Measurements from ENCODE around the gene SHB. TPM values are rescaled to one million over a fixed set of nuclear protein-coding genes. Genes with fewer than 3 reads are reported as not detected.
A peak's percentile ranks its signal among the peaks of the same experiment; 100 is the strongest.

SHB gene, protein sequence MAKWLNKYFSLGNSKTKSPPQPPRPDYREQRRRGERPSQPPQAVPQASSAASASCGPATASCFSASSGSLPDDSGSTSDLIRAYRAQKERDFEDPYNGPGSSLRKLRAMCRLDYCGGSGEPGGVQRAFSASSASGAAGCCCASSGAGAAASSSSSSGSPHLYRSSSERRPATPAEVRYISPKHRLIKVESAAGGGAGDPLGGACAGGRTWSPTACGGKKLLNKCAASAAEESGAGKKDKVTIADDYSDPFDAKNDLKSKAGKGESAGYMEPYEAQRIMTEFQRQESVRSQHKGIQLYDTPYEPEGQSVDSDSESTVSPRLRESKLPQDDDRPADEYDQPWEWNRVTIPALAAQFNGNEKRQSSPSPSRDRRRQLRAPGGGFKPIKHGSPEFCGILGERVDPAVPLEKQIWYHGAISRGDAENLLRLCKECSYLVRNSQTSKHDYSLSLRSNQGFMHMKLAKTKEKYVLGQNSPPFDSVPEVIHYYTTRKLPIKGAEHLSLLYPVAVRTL
- total RNA-seq (2022) (7.6 and 8.7 TPM in 2 replicates), Bru-seq, nascent RNA (percentile 44 among the genes with signal in this experiment), BruChase-seq, experiment 1, labeled RNA remaining after a 6-hour chase (percentile 51 among the genes with signal in this experiment), BruChase-seq, experiment 2, labeled RNA remaining after a 2-hour chase (percentile 54 among the genes with signal in this experiment)
- long read RNA-seq = 0 reads

DNA sequence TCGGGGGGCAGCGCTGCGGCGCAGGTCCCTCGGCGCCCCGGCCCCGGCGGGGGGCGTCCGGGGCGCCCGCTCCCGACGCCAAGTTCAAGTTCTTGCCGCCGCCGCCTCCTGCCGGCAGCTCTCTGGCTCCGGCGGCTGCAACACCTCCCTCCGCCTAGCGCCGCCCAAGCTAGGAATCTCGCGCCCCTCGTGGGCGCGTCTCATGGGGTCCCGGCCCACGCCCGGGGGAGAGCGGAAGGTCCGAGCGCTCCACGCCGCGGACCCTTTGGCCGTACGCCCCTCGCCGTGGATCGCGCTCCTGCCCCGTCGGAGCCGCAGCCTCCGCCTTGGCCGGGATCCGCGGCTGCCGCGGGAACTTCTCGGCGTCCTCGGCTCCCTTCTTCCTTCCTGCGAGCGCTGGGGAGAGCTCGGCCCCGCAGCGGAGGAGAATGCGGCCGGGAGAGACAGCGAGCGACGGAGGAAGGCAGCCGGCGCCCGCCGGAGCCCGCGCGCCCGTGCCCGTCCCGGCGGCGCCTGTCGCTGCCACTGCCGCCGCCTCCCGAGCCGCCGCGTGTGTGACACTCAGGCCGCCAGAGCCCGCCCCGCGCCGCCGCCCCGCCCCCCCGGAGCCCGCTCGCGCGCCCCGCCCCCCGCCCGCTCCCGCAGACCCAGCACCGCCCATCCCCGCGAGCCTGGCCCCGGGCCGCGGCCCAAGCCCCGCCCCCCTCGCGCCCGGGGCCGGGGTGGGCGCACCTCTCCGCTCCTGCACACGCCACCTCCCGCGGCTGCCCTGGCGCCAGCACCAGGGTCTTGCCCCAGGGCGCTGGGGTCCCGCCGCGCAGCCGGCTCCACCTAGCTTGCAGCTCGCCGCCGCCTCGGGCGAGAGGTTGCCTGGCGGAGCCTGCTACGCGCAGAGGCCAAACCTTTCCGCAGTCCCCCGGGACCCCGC is at the start of gene SHB:
SHB (minus strand) TSS at position 527 of the 928 bp plus-strand sequence. CDS start 582 bp downstream, outside the sequence.
- CTCF ChIA-PET = no interaction called here
- no TSS peak for BruUV-seq (replicated peaks)
- H3K4me1 Mint-ChIP-seq (ENCODE audit: low read depth, unreplicated experiment) = peaks cover 7% of the 10 kb centered on the region
- no peaks in the 10 kb centered on the region for H3K9me3 Mint-ChIP-seq (ENCODE audit: low read depth, unreplicated experiment)
- DNase-seq = peak; percentile 50
- H3K27me3 Mint-ChIP-seq (ENCODE audit: unreplicated experiment) = no peaks in the 10 kb centered on the region
- H3K27ac Mint-ChIP-seq (ENCODE audit: unreplicated experiment) = peak within 1 kb of the TSS; percentile 36
- peak within 1 kb of the TSS; percentile 64 for H3K4me3 Mint-ChIP-seq (ENCODE audit: low read depth, unreplicated experiment)
- H3K36me3 Mint-ChIP-seq (ENCODE audit: insufficient read depth, unreplicated experiment) = peaks cover 57% of the 10 kb centered on the region
- intact Hi-C loops (cut with micrococcal nuclease; ENCODE audit: unreplicated experiment) = no loop called here
- TF ChIP-seq, protein P1, sequence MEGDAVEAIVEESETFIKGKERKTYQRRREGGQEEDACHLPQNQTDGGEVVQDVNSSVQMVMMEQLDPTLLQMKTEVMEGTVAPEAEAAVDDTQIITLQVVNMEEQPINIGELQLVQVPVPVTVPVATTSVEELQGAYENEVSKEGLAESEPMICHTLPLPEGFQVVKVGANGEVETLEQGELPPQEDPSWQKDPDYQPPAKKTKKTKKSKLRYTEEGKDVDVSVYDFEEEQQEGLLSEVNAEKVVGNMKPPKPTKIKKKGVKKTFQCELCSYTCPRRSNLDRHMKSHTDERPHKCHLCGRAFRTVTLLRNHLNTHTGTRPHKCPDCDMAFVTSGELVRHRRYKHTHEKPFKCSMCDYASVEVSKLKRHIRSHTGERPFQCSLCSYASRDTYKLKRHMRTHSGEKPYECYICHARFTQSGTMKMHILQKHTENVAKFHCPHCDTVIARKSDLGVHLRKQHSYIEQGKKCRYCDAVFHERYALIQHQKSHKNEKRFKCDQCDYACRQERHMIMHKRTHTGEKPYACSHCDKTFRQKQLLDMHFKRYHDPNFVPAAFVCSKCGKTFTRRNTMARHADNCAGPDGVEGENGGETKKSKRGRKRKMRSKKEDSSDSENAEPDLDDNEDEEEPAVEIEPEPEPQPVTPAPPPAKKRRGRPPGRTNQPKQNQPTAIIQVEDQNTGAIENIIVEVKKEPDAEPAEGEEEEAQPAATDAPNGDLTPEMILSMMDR (IDR thresholded peaks at IDR 0.05; ENCODE audit: unreplicated experiment) = no peak

DNA sequence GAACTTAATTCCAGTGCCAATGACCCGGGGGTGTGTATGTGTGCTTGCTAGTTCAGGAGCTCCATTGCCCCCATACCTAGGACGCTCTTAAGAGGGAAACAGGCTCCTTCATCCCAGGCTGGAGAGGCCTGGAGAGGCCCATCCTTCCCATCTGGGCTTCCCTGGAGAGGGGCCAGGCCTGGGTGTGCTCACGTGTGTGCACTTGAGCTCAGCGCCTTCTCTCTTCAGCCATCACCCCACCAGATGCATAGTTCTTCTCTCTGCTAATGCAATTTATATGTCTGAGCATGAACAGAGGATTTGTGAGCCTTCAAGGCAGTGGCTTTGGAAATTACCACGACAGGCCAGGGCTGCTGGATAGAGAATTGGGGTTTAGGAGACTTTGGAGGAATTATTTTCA is 48.6 kb upstream of the SHB start:
- H3K27me3 Mint-ChIP-seq (ENCODE audit: unreplicated experiment) = peaks cover 5% of the 10 kb centered on the region
- no peak for DNase-seq
- no peak overlapping the region for H3K4me3 Mint-ChIP-seq (ENCODE audit: low read depth, unreplicated experiment)
- CTCF ChIA-PET = no interaction called here
- TF ChIP-seq, protein P1 (IDR thresholded peaks at IDR 0.05; ENCODE audit: unreplicated experiment) = no peak
- no peak overlapping the region for H3K27ac Mint-ChIP-seq (ENCODE audit: unreplicated experiment)
- BruUV-seq (replicated peaks) = no TSS peak
- intact Hi-C loops (cut with micrococcal nuclease; ENCODE audit: unreplicated experiment) = no loop called here
- peaks cover 15% of the 10 kb centered on the region for H3K4me1 Mint-ChIP-seq (ENCODE audit: low read depth, unreplicated experiment)
- H3K9me3 Mint-ChIP-seq (ENCODE audit: low read depth, unreplicated experiment) = peaks cover under 1% of the 10 kb centered on the region
- no peaks in the 10 kb centered on the region for H3K36me3 Mint-ChIP-seq (ENCODE audit: insufficient read depth, unreplicated experiment)

DNA sequence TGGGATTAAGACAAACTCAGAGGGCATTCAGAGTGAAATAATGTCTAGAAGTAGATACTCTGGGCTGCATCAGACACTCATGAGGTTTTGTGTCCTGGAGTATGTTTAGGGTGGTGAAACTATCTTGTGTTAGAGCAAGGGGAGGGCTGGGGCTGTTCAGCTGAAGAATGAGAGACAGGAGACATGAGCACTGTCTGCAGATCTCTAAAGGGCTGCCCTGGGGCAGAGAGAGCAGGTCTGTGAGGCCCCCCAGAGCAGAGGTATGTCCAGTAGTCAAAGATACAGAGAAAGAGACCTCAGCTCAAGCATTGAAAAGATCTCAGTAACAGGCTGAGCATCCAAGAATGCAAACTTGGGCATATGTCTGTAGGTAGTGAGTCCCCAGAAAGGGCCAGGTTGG is 45.9 kb upstream of the SHB start:
- intact Hi-C loops (cut with micrococcal nuclease; ENCODE audit: unreplicated experiment) = no loop called here
- Mint-ChIP-seq H3K4me1 (ENCODE audit: low read depth, unreplicated experiment) (peaks cover 12% of the 10 kb centered on the region), H3K27me3 (ENCODE audit: unreplicated experiment) (peaks cover 11% of the 10 kb centered on the region), H3K9me3 (ENCODE audit: low read depth, unreplicated experiment) (peaks cover 3% of the 10 kb centered on the region), H3K36me3 (ENCODE audit: insufficient read depth, unreplicated experiment) (no peaks in the 10 kb centered on the region), H3K27ac (ENCODE audit: unreplicated experiment) (no peak overlapping the region), H3K4me3 (ENCODE audit: low read depth, unreplicated experiment) (no peak overlapping the region)
- CTCF ChIA-PET = no interaction called here
- TF ChIP-seq, protein P1 (IDR thresholded peaks at IDR 0.05; ENCODE audit: unreplicated experiment) = no peak
- no TSS peak for BruUV-seq (replicated peaks)
- no peak for DNase-seq

DNA sequence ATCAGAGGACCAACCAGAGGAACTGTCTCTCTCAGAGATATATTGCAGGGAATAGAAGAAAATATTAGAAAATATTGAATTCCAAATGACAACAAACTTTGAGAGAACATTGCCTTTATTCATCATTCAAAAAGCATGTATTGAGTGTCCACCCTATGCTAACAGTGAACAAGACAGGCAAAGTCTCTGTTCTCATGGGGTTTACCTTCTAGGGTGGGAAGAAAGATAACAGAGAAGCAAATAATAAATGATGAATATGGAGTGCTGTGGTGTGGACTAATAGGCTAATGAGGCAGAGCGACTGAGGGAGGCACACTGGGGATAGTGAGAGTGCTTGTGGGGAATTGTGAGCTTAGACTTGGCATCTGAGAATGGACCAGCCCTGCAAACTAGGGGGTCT is 43.4 kb upstream of the SHB start:
- H3K4me3 Mint-ChIP-seq (ENCODE audit: low read depth, unreplicated experiment) = no peak overlapping the region
- CTCF ChIA-PET = no interaction called here
- peaks cover 3% of the 10 kb centered on the region for H3K9me3 Mint-ChIP-seq (ENCODE audit: low read depth, unreplicated experiment)
- H3K36me3 Mint-ChIP-seq (ENCODE audit: insufficient read depth, unreplicated experiment) = no peaks in the 10 kb centered on the region
- no peak for DNase-seq
- no peak overlapping the region for H3K27ac Mint-ChIP-seq (ENCODE audit: unreplicated experiment)
- TF ChIP-seq, protein P1 (IDR thresholded peaks at IDR 0.05; ENCODE audit: unreplicated experiment) = no peak
- no peaks in the 10 kb centered on the region for H3K4me1 Mint-ChIP-seq (ENCODE audit: low read depth, unreplicated experiment)
- peaks cover 11% of the 10 kb centered on the region for H3K27me3 Mint-ChIP-seq (ENCODE audit: unreplicated experiment)
- intact Hi-C loops (cut with micrococcal nuclease; ENCODE audit: unreplicated experiment) = no loop called here
- BruUV-seq (replicated peaks) = no TSS peak
